Limb (tissue), 2 donors: ENCODE results near the gene LGALSL.
"Not testable (repeated sequence)": the region's sequence is repeated elsewhere in the genome, so short reads cannot be mapped to it uniquely, and the experiment has no call there.

Experiments
- DNase-seq, 2 donors: peaks; one replicate each; pipeline ENCODE4 v3.0.0-alpha.2; 2016; ENCODE audit errors: extremely low spot score in 2 of 2

The LGALSL gene

DNA sequence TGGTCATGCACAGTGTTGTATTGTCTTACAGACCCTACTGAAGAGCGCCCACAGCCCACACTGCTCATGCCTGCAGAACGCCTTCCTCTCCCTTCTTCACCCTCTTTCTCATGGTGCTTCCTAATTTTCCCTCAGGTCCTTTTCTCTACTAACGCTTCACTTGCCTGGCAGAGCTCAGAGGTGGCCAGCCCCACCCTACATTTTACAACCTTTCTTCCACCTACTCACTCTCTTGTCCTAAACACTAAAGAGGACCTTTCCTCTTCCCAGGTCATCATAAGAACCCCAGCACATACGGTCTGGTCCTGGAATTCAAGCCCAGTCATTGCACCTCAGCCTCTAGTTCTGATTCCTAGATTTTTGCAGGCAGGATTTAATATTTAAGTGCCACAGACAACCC, 11.7 kb upstream of the LGALSL start:
- DNase-seq = no peak

- no peak for DNase-seq
These were observed 11.0 kb upstream of the LGALSL start for GRCh38 chr2:64442801-64443429.

- not testable (repeated sequence) for DNase-seq
These were observed 8.0 kb upstream of the LGALSL start for GRCh38 chr2:64445970-64446369.

GRCh38 chr2:64447317-64448040, 6.5 kb upstream of the LGALSL start:
- DNase-seq = no peak

DNA sequence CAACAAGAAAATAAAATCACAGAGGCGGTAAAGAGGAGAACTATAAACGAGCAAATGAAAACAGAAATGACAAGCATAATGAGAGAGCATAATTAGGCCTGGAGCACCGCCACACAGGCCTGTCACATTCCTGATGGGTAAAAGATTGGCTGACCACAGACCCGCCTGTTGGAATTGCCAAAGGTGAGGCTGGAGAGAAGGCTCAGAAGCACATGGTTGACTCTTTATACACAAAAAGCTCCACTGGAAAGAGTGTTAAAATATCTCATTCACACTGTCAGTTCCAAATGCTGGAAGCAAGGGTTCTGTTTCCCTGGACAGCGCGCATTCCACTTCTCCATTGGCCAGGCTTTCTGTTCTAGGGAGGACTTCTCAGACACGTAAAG, 5.9 kb upstream of the LGALSL start:
- no peak for DNase-seq

DNA sequence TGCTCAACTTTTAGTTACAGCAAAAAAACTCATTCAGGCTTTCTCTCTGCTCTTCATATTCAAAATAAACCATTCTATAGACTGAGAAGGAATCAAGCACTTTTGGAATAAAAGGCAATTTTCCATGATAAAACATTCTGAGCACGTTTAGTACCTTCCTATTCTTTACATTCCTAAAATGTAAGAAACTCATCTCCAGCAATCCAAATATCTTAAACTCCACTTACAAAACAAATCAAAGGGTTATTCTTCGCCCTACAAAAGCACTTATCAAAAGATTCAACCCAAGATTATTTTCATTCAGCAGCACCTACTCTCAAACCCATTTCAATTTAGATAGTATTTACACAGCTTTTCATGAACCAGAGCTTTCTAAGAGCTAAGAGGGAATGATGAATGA, 2.9 kb upstream of the LGALSL start:
- DNase-seq = no peak

GRCh38 chr2:64454386-64455332, 697 bp downstream of the LGALSL start:
- no peak for DNase-seq

- no peak for DNase-seq
These were observed 1.6 kb downstream of the LGALSL start for GRCh38 chr2:64455545-64455944.

GRCh38 chr2:64456293-64456692, 2.3 kb downstream of the LGALSL start:
- no peak for DNase-seq

GRCh38 chr2:64457524-64457923, 3.6 kb downstream of the LGALSL start:
- no peak for DNase-seq

- DNase-seq = no peak
These were observed 5.6 kb downstream of the LGALSL start for GRCh38 chr2:64459575-64459974.

DNA sequence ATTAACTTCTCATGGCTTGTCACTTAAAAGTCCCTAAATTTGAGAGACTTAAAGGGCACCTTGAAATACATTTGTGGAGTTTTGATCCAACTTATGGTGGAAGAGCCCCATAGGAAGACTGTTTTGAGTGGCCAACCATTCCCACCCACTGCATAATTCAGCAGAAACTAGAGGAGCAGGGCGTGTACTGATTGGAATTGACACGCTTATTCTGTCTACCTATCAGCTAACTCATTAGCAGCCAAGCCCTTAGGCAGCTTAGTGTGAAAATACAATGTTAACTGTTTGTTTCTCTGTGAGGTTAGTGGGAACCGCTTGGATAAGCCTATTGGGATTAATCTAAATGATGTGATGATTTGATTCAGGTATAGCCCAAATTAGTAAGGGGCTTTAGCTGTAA, 6.4 kb downstream of the LGALSL start:
- no peak for DNase-seq

DNA sequence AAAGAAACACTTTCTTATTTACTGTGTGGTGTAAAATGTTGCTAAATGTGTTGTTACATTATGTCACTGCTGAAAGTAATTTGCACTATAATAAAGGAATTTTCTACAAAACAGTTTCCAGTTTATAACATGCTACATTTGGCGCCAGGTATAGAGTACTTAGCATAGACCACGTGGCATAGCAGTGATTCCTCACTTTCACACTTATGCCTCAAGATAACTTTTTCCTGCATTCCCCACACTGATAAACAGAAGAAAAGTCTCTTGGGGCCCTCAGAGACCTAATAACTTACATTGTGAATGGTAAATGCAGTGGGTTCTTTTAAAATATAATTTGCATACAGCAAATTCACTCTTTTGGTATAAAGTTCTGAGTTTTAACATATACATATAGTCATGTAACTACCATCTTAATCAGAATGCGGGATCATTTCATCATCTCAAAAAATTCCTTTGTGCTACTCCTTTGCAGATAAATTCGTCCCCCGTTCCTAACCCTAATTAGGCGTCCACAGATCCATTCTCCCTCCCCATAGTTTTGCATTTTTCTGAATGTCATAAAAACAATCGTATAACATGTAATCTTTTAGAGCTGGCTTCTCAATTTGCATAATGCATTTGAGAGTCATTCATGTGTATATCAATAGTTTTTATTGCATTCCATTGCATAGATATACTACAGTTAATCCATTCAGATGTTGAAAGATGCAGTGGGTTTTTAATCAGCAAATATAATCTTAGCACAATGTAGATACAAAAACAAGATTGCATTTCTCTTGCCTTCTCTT, 7.5 kb downstream of the LGALSL start:
- no peak for DNase-seq

DNA sequence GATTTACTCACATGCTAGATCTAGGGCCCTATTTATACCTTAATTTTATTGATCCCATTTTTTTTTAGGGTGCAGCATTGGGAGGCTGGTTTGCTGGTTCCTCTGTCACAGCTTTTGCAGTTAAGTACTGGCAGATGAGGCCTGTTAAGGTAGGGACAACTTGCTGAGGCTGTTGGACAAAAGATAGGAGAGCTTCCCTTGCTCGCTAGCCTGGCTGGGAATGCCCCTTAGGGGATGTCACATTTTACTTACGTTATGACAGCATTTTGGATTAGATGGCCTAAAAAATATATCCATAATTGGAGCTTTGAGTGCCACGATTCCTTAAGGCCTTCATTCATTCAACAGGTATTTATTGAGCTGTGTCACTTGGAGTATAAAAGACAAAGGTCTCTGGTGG, 8.2 kb downstream of the LGALSL start:
- DNase-seq = no peak

DNA sequence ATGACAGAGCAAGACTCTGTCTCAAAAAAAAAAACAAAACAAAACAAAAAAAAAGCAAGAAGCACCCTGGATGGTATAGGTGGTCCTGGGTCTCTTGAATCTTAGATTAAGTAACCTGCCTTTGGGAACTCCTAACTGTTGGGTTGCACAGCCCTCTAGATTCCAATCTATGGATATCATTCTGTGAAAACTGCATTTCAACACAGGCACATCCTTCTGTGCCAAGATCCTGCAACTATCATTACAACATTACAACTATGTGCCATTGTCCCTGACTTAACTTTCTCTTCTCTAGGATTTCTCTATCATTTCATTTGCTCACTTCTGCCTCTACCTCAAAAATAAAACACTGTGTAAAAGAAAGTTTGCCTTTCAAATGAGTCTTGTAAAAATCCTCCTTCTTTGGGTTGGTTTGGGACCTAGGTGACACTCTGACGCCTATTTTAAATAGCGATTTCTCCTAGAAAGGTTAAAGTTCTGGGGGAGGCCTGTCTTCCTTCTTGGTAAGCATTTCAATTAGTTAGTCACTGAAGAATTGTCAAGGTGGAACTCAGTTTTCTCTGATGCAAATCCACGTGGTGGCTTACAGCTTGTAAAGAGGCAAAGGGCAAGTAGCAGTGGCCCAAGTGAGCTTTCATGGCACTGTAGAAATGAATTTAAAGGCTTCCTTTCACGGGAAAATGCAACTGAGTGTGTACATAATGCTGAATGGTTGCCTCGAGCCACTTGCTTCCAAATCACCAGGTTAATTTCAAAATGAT, 9.2 kb downstream of the LGALSL start:
- no peak for DNase-seq

GRCh38 chr2:64463781-64464180, 9.8 kb downstream of the LGALSL start:
- no peak for DNase-seq

- no peak for DNase-seq
These were observed 12.6 kb downstream of the LGALSL start for GRCh38 chr2:64466478-64467085.

DNA sequence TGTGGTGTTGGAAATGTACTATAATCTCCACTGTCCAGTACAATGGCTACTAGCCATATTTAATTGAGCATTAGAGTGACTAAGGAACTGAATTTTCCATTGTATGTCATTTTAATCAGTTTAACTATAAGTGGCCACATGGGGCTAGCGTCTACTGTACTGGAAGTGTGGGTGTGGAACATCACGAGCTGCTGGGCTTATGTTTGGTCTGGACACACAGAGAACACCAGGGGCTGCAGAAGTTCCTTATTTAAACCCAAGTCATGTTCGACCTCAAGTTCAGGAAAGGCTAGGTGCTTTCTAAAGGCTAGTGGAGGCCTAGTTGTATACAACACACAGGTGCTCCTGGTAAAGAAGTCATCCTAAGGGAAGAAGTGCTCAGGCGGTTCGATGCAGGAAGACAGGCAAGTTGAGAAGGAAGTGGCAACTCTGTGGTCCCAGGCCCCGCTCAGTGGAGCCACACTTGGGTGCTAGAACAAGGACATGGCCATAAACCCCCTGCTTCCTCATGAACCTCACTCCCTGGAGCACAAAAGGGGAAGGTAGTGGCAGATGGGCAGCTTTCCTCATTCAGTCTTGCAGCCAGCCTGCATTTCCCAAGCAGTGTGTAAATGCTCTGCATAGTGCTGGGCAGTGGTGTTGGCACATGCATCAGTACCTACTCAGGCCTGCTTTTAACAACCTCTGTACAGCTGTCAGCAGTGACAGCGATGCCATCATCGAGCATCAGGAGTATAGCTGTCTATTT, 13.3 kb downstream of the LGALSL start:
- no peak for DNase-seq

DNA sequence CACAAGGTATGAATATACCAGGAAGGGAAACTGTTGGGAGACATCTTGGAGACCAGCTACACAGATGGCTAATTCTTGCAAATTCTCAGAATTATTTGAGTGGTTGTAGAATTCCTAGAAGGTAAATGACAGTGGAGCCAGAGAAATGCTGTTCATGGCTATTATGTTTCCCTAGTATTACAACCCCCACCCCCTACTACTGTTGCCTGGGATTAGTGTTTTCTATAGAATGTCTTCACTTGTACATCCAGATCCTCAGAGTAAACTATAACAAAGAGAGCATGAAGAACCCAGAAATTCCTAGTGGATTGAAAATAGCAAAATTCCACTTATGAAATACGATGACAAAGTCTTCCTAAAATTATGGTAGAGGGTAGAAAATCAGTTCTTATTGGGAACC, 15.3 kb downstream of the LGALSL start:
- no peak for DNase-seq

DNA sequence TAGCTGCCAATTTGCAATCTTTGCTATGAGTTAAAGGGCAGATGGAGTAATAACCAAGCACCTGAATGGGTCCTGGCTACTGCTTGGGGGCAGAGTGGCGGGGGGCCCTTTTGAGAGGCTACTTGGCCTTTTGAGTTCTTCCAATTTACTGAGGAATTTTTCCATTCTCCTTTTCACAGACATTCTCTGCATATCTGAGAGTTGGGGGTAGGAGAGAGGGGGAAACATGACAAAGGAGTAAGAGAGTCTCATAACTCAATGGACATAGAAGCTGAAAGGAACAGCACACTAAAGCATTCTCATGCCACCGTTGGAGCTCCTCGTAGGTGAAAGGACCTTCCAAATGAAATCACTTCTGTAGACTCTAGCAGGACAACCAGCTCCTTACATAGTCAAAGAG, 16.1 kb downstream of the LGALSL start:
- no peak for DNase-seq
